ENCODE measurements around the gene BBOX1. TPM values are rescaled to one million over a fixed set of nuclear protein-coding genes. Genes with fewer than 3 reads are reported as not detected.

The BBOX1 gene
- total and polyA plus RNA-seq, 2 of the 8 experiments (the other 6 are each of a cell fraction or from before 2014, with no cell fraction given), result not detected

DNA sequence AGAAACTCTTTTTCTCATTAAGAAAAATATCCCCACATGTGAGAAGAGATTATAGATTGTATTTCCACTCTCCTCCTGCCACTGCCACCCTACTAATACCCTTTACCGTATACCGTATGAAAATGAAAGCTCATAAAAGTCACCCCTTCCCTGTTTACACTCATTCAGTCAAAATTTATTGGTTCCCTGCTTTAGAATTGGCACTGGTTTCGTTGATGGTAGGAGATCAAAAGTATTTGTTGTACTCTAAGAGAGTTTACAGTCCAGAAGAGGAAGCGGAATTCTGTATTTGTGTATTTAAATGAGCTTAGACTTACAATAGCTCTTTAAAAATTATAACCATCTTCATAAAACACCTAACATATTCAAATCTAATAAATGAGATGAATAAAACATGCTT, 68.2 kb downstream of the BBOX1 start (continued):
- TF ChIP-seq, protein P1, sequence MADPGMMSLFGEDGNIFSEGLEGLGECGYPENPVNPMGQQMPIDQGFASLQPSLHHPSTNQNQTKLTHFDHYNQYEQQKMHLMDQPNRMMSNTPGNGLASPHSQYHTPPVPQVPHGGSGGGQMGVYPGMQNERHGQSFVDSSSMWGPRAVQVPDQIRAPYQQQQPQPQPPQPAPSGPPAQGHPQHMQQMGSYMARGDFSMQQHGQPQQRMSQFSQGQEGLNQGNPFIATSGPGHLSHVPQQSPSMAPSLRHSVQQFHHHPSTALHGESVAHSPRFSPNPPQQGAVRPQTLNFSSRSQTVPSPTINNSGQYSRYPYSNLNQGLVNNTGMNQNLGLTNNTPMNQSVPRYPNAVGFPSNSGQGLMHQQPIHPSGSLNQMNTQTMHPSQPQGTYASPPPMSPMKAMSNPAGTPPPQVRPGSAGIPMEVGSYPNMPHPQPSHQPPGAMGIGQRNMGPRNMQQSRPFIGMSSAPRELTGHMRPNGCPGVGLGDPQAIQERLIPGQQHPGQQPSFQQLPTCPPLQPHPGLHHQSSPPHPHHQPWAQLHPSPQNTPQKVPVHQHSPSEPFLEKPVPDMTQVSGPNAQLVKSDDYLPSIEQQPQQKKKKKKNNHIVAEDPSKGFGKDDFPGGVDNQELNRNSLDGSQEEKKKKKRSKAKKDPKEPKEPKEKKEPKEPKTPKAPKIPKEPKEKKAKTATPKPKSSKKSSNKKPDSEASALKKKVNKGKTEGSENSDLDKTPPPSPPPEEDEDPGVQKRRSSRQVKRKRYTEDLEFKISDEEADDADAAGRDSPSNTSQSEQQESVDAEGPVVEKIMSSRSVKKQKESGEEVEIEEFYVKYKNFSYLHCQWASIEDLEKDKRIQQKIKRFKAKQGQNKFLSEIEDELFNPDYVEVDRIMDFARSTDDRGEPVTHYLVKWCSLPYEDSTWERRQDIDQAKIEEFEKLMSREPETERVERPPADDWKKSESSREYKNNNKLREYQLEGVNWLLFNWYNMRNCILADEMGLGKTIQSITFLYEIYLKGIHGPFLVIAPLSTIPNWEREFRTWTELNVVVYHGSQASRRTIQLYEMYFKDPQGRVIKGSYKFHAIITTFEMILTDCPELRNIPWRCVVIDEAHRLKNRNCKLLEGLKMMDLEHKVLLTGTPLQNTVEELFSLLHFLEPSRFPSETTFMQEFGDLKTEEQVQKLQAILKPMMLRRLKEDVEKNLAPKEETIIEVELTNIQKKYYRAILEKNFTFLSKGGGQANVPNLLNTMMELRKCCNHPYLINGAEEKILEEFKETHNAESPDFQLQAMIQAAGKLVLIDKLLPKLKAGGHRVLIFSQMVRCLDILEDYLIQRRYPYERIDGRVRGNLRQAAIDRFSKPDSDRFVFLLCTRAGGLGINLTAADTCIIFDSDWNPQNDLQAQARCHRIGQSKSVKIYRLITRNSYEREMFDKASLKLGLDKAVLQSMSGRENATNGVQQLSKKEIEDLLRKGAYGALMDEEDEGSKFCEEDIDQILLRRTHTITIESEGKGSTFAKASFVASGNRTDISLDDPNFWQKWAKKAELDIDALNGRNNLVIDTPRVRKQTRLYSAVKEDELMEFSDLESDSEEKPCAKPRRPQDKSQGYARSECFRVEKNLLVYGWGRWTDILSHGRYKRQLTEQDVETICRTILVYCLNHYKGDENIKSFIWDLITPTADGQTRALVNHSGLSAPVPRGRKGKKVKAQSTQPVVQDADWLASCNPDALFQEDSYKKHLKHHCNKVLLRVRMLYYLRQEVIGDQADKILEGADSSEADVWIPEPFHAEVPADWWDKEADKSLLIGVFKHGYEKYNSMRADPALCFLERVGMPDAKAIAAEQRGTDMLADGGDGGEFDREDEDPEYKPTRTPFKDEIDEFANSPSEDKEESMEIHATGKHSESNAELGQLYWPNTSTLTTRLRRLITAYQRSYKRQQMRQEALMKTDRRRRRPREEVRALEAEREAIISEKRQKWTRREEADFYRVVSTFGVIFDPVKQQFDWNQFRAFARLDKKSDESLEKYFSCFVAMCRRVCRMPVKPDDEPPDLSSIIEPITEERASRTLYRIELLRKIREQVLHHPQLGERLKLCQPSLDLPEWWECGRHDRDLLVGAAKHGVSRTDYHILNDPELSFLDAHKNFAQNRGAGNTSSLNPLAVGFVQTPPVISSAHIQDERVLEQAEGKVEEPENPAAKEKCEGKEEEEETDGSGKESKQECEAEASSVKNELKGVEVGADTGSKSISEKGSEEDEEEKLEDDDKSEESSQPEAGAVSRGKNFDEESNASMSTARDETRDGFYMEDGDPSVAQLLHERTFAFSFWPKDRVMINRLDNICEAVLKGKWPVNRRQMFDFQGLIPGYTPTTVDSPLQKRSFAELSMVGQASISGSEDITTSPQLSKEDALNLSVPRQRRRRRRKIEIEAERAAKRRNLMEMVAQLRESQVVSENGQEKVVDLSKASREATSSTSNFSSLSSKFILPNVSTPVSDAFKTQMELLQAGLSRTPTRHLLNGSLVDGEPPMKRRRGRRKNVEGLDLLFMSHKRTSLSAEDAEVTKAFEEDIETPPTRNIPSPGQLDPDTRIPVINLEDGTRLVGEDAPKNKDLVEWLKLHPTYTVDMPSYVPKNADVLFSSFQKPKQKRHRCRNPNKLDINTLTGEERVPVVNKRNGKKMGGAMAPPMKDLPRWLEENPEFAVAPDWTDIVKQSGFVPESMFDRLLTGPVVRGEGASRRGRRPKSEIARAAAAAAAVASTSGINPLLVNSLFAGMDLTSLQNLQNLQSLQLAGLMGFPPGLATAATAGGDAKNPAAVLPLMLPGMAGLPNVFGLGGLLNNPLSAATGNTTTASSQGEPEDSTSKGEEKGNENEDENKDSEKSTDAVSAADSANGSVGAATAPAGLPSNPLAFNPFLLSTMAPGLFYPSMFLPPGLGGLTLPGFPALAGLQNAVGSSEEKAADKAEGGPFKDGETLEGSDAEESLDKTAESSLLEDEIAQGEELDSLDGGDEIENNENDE (IDR thresholded peaks at IDR 0.05; ENCODE audit: insufficient replicate concordance, low read length), result no peak
- no peak for TF ChIP-seq CEBPB (IDR thresholded peaks at IDR 0.05; ENCODE audit: low read depth, low read length)
- TF ChIP-seq HDAC6 (IDR thresholded peaks at IDR 0.05; ENCODE audit: low read depth, low read length), result no peak
- no peak for TF ChIP-seq BRCA1 (IDR thresholded peaks at IDR 0.05; ENCODE audit: low read depth, low read length)
- TF ChIP-seq GTF2F1 (IDR thresholded peaks at IDR 0.05; ENCODE audit: borderline replicate concordance, low read depth, low read length), result no peak
- TF ChIP-seq RNF2 (IDR thresholded peaks at IDR 0.05; ENCODE audit: borderline replicate concordance, low read depth, low read length, missing control alignments, poor library complexity, severe bottlenecking), result no peak
- no peak for TF ChIP-seq TEAD4 (IDR thresholded peaks at IDR 0.05; ENCODE audit: low read depth, low read length)
- no peak for TF ChIP-seq FOSL1 (IDR thresholded peaks at IDR 0.05; ENCODE audit: insufficient read depth, low read depth, low read length)
- TF ChIP-seq RBBP5 (IDR thresholded peaks at IDR 0.05; ENCODE audit: borderline replicate concordance, low read depth, low read length), result no peak
- TF ChIP-seq BCL11A (IDR thresholded peaks at IDR 0.05; ENCODE audit: low read depth in 2 of 2, low read length in 2 of 2), result no peak
- no peak for TF ChIP-seq SIN3A (conservative IDR thresholded peaks at IDR 0.05 in 1 of 2, IDR thresholded peaks at IDR 0.05 in 1 of 2; ENCODE audit: low read depth in 1 of 2, low read length in 2 of 2)
- no peak for TF ChIP-seq SRF (IDR thresholded peaks at IDR 0.05; ENCODE audit: low read depth, low read length)

Data from H1 (cell line).